ENCODE results near the gene DCLK1. TPM values are rescaled to one million over a fixed set of nuclear protein-coding genes. Genes with fewer than 3 reads are reported as not detected.

Gene DCLK1
- total RNA-seq, 4 donors from 2014 or later = 4.4 to 102 (median 13.3) TPM

DNA sequence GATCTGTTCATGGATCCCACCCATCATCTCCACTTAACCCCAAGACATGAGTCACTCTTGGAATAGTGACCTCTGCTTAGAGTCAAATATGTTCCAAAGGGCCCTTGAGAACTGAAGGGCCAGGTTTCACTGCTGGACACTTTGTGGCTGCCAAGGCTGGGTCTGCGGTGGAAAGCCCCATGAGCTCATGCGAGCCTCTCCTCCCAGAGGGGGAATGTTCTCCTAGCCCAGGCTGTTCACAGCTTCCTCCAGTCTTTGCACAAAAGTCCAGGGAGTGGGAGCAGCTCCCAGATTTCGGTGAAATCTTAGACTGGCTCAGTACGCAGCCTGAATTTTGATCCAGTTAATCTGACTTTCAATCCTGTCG lies 732 bp upstream of the DCLK1 start:
- TF ChIP-seq CTCF (IDR thresholded peaks at IDR 0.05) (no peak), POLR2A (IDR thresholded peaks at IDR 0.05) (no peak)
- Histone ChIP-seq H3K36me3 (no peaks in the 10 kb centered on the region), H3K4me3 (no peak overlapping the region), H3K4me1 (no peaks in the 10 kb centered on the region), H3K27ac (peak overlapping the region; percentile 30 to 74), H3K9me3 (no peaks in the 10 kb centered on the region), H3K27me3 (no peaks in the 10 kb centered on the region)
- intact Hi-C loops (cut with DNase I; ENCODE audit: low total_unique reads) = no loop called here
- DNase-seq = peak; percentile 49 to 64

GRCh38 chr13:36130552-36131221 lies 495 bp downstream of the DCLK1 start:
- peak; percentile 22 to 34 for DNase-seq
- Histone ChIP-seq H3K4me3 (peak overlapping the region; percentile 45 to 51), H3K9me3 (no peaks in the 10 kb centered on the region), H3K27me3 (no peaks in the 10 kb centered on the region), H3K27ac (peak overlapping the region; percentile 30 to 74), H3K4me1 (no peaks in the 10 kb centered on the region), H3K36me3 (no peaks in the 10 kb centered on the region)
- intact Hi-C loops (cut with DNase I; ENCODE audit: low total_unique reads) = no loop called here
- TF ChIP-seq POLR2A (IDR thresholded peaks at IDR 0.05) (no peak), CTCF (IDR thresholded peaks at IDR 0.05) (no peak)

- no peak for TF ChIP-seq POLR2A (IDR thresholded peaks at IDR 0.05)
- TF ChIP-seq CTCF (IDR thresholded peaks at IDR 0.05) = no peak
- no peaks in the 10 kb centered on the region for H3K9me3 ChIP-seq
- H3K36me3 ChIP-seq = no peaks in the 10 kb centered on the region
- peak overlapping the region in 1 of 2 donors; percentile 74 for H3K27ac ChIP-seq
- no peaks in the 10 kb centered on the region for H3K27me3 ChIP-seq
- intact Hi-C loops (cut with DNase I; ENCODE audit: low total_unique reads) = no loop called here
- DNase-seq = no peak
- peak overlapping the region; percentile 45 to 51 for H3K4me3 ChIP-seq
- no peaks in the 10 kb centered on the region for H3K4me1 ChIP-seq
These were observed 1.0 kb downstream of the DCLK1 start for GRCh38 chr13:36130193-36130551.

GRCh38 chr13:36129539-36129938 lies 1.6 kb downstream of the DCLK1 start:
- intact Hi-C loops (cut with DNase I; ENCODE audit: low total_unique reads) = no loop called here
- no peak for TF ChIP-seq POLR2A (IDR thresholded peaks at IDR 0.05)
- H3K36me3 ChIP-seq = no peaks in the 10 kb centered on the region
- no peak overlapping the region for H3K27ac ChIP-seq
- no peak for DNase-seq
- no peaks in the 10 kb centered on the region for H3K4me1 ChIP-seq
- no peaks in the 10 kb centered on the region for H3K9me3 ChIP-seq
- no peaks in the 10 kb centered on the region for H3K27me3 ChIP-seq
- H3K4me3 ChIP-seq = no peak overlapping the region

- no peak for TF ChIP-seq CTCF (IDR thresholded peaks at IDR 0.05)
- TF ChIP-seq POLR2A (IDR thresholded peaks at IDR 0.05) = no peak
- Histone ChIP-seq H3K4me3 (no peak overlapping the region), H3K27me3 (no peaks in the 10 kb centered on the region), H3K27ac (peak overlapping the region in 1 of 2 donors; percentile 13), H3K4me1 (no peaks in the 10 kb centered on the region), H3K9me3 (no peaks in the 10 kb centered on the region), H3K36me3 (no peaks in the 10 kb centered on the region)
- no peak for DNase-seq
- intact Hi-C loops (cut with DNase I; ENCODE audit: low total_unique reads) = no loop called here
These were observed 4.7 kb downstream of the DCLK1 start for GRCh38 chr13:36126491-36126890.

- H3K27ac ChIP-seq = no peak overlapping the region
- no peaks in the 10 kb centered on the region for H3K27me3 ChIP-seq
- no peak overlapping the region for H3K4me3 ChIP-seq
- no peaks in the 10 kb centered on the region for H3K9me3 ChIP-seq
- no peaks in the 10 kb centered on the region for H3K4me1 ChIP-seq
- intact Hi-C loops (cut with DNase I; ENCODE audit: low total_unique reads) = no loop called here
- no peaks in the 10 kb centered on the region for H3K36me3 ChIP-seq
- no peak for TF ChIP-seq POLR2A (IDR thresholded peaks at IDR 0.05)
- no peak for TF ChIP-seq CTCF (IDR thresholded peaks at IDR 0.05)
- no peak for DNase-seq
These were observed 5.3 kb downstream of the DCLK1 start for GRCh38 chr13:36125841-36126240.

All from uterus (tissue), 4 donors.